ENCODE results near the gene INHBA. TPM values are rescaled to one million over a fixed set of nuclear protein-coding genes. Genes with fewer than 3 reads are reported as not detected.

Gene INHBA
- total RNA-seq, 2 experiments from 2014 or later: not detected

GRCh38 chr7:41738806-41739205 lies 35.9 kb upstream of the INHBA start:
- Histone ChIP-seq H3K4me3 (ENCODE audit: low read depth, low read length, poor library complexity, severe bottlenecking) (no peak overlapping the region), H4K20me1 (ENCODE audit: insufficient read depth, low read length) (no peaks in the 10 kb centered on the region), H2AFZ (ENCODE audit: low read length) (no peak overlapping the region), H3K36me3 (ENCODE audit: insufficient read depth, low read length) (no peaks in the 10 kb centered on the region), H3K4me1 (ENCODE audit: insufficient read depth, low read length, poor library complexity, severe bottlenecking) (no peaks in the 10 kb centered on the region), H3K4me2 (ENCODE audit: low read length) (no peak overlapping the region), H3K27ac (ENCODE audit: low read depth, low read length, poor library complexity, severe bottlenecking) (no peak overlapping the region), H3K9me2 (ENCODE audit: insufficient read depth, low read length) (no peaks in the 10 kb centered on the region), H3K79me2 (ENCODE audit: insufficient read depth, low read depth, low read length) (no peaks in the 10 kb centered on the region), H3K9me3 (ENCODE audit: low read length) (no peaks in the 10 kb centered on the region)
- BruUV-seq (replicated peaks): no TSS peak
- CTCF ChIA-PET (ENCODE audit: unreplicated experiment): no interaction called here
- POLR2A ChIA-PET: no interaction called here
- intact Hi-C loops (cut with micrococcal nuclease; ENCODE audit: unreplicated experiment): no loop called here
- no peak for DNase-seq (ENCODE audit: low spot score)
- TF ChIP-seq CTCF (conservative IDR thresholded peaks at IDR 0.05; ENCODE audit: low read length): no peak
- TF ChIP-seq EZH2phosphoT487 (IDR thresholded peaks at IDR 0.05; ENCODE audit: borderline replicate concordance, low read depth, low read length): no peak

- no peaks in the 10 kb centered on the region for H3K9me2 ChIP-seq (ENCODE audit: insufficient read depth, low read length)
- no peaks in the 10 kb centered on the region for H4K20me1 ChIP-seq (ENCODE audit: insufficient read depth, low read length)
- intact Hi-C loops (cut with micrococcal nuclease; ENCODE audit: unreplicated experiment): no loop called here
- no peak overlapping the region for H3K4me2 ChIP-seq (ENCODE audit: low read length)
- H3K36me3 ChIP-seq (ENCODE audit: insufficient read depth, low read length): no peaks in the 10 kb centered on the region
- no peak for DNase-seq (ENCODE audit: low spot score)
- H3K4me3 ChIP-seq (ENCODE audit: low read depth, low read length, poor library complexity, severe bottlenecking): no peak overlapping the region
- H2AFZ ChIP-seq (ENCODE audit: low read length): no peak overlapping the region
- no peaks in the 10 kb centered on the region for H3K9me3 ChIP-seq (ENCODE audit: low read length)
- POLR2A ChIA-PET: interaction anchor here (0.6 kb wide), 1 partner anchor 660 kb away, joined by 3 read pairs; no protein-coding TSS in a partner anchor
- H3K27ac ChIP-seq (ENCODE audit: low read depth, low read length, poor library complexity, severe bottlenecking): no peak overlapping the region
- no TSS peak for BruUV-seq (replicated peaks)
- no peaks in the 10 kb centered on the region for H3K79me2 ChIP-seq (ENCODE audit: insufficient read depth, low read depth, low read length)
- TF ChIP-seq EZH2phosphoT487 (IDR thresholded peaks at IDR 0.05; ENCODE audit: borderline replicate concordance, low read depth, low read length) (no peak), CTCF (conservative IDR thresholded peaks at IDR 0.05; ENCODE audit: low read length) (no peak)
- H3K4me1 ChIP-seq (ENCODE audit: insufficient read depth, low read length, poor library complexity, severe bottlenecking): no peaks in the 10 kb centered on the region
- CTCF ChIA-PET (ENCODE audit: unreplicated experiment): no interaction called here
These were observed 35.4 kb upstream of the INHBA start for GRCh38 chr7:41738336-41738735.

- Histone ChIP-seq H3K4me2 (ENCODE audit: low read length) (no peak overlapping the region), H3K4me1 (ENCODE audit: insufficient read depth, low read length, poor library complexity, severe bottlenecking) (no peaks in the 10 kb centered on the region), H4K20me1 (ENCODE audit: insufficient read depth, low read length) (no peaks in the 10 kb centered on the region), H3K4me3 (ENCODE audit: low read depth, low read length, poor library complexity, severe bottlenecking) (no peak overlapping the region), H3K9me3 (ENCODE audit: low read length) (no peaks in the 10 kb centered on the region), H3K9me2 (ENCODE audit: insufficient read depth, low read length) (no peaks in the 10 kb centered on the region), H2AFZ (ENCODE audit: low read length) (no peak overlapping the region), H3K36me3 (ENCODE audit: insufficient read depth, low read length) (no peaks in the 10 kb centered on the region), H3K79me2 (ENCODE audit: insufficient read depth, low read depth, low read length) (no peaks in the 10 kb centered on the region), H3K27ac (ENCODE audit: low read depth, low read length, poor library complexity, severe bottlenecking) (no peak overlapping the region)
- no peak for DNase-seq (ENCODE audit: low spot score)
- TF ChIP-seq CTCF (conservative IDR thresholded peaks at IDR 0.05; ENCODE audit: low read length) (no peak), EZH2phosphoT487 (IDR thresholded peaks at IDR 0.05; ENCODE audit: borderline replicate concordance, low read depth, low read length) (no peak)
- intact Hi-C loops (cut with micrococcal nuclease; ENCODE audit: unreplicated experiment): no loop called here
- POLR2A ChIA-PET: no interaction called here
- CTCF ChIA-PET (ENCODE audit: unreplicated experiment): no interaction called here
- no TSS peak for BruUV-seq (replicated peaks)
These were observed 32.3 kb upstream of the INHBA start for GRCh38 chr7:41735206-41735605.
